OCI-M1 (cell line): ENCODE data around the gene GNAQ.
"Not testable (repeated sequence)": the region's sequence is repeated elsewhere in the genome, so short reads cannot be mapped to it uniquely, and the experiment has no call there.

Experiments used
- DNase-seq: peaks from one replicate; lab custom pipeline; 2025; lab: John Stamatoyannopoulos, UW

Gene GNAQ

DNA sequence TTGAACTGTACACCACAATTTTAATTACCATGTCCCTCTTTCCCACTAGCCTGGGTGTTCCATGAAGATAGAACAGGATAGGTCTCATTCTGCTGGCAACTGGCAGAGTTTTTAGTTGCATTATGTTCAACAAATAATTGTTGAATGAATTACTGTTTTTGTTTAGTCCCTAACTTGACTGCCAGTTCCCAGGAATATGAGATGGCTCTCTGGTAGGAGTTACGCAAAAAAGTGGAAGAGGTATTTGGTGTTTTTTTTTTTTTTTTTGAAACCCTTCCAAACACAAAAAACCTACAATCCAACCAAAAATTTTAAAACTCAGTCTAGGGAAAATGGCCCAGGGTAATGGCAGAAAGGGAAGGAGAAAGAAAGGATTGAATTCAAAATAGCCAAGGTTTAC is 153.6 kb downstream of the GNAQ start:
- DNase-seq = no peak

GRCh38 chr9:77876590-77876989 is 155.0 kb downstream of the GNAQ start:
- no peak for DNase-seq

DNA sequence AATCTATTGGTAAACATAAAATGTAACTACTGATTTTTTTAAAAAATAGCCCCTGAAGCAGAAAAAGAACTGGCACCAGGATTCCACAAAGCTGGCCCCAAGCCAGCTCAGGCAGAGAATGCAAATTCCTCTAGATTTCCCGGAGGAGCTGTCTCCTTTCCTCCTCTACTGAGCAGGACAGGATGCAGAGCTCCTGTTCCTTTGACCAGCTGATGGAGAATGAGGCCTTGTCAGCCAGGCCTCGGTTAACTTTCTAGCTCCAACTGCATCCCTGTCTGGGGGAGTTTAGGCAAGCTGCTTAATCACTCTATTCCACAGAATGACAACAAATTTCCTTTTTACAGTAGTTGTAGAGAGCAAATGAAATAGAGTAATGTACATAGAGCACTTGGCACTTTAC is 155.5 kb downstream of the GNAQ start:
- DNase-seq = no peak

GRCh38 chr9:77872863-77873262 is 158.7 kb downstream of the GNAQ start:
- DNase-seq = no peak

DNA sequence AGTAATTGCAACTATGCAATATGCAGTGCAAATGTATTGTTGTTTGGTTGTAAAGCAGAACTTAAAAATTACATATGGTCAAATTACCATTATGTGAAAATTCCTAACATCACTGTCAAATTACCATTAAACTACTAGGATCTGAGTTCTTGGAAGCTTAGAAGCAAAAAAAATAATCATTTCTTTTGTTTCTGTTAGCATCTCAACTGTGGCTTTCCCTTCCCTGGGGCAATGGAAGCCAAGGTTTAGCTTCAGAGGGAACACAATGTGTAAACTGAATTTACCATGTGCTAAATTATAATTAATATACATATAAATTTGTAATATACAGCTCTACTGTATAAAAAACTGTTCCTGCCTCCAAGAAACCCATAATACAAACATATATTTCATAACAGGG is 159.4 kb downstream of the GNAQ start:
- no peak for DNase-seq

DNA sequence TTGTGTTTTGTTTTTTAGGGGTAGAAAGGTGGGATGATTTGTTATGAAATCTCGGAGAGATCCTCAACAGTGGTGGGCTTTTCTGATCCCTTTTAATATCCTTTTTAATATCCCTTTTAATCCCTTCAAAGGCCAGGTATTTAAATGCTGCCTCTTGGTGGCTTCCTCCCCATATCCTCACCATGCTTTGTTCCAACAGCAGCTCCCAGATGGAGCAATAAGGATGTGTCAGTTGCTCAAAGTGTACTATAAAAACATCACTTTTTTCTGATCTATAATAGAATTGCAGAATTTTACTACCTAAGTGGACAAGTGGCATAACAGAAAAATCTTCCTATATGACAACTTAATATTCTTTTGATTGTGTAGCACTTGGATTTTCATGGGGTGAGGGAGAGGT is 160.1 kb downstream of the GNAQ start:
- DNase-seq = no peak

- no peak for DNase-seq
These were observed 164.7 kb downstream of the GNAQ start for GRCh38 chr9:77866878-77867277.

DNA sequence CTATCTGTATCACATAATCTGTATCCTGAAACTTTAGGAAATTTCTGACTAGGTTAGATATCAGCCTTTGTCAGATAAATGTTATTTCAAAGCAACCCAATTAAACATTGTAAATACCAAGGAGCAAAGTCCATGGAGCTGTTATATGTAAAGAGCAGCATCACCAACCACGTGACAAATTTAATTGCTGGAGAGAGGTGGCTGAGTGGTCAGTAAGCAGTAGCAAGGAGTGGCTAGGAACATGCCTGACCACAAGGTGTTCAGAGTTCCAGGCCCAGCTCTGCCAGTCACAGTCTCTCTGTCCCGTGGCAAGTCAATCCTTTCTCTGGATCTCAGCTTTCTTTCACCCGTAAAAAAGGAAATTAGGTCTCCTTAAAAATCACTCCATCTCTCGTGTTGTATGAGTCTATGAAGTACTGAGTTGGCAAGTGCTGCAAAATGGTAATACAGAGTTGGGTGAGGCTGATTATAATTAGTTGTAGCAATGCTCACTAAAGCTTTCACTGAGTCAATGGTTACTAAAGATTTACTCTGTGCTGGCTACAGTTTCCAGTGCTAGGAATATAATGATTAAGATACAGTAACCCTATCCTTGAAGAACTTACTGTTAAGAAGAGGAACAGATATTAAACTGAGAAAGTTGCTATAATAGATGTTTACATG is 166.1 kb downstream of the GNAQ start:
- DNase-seq = no peak

DNA sequence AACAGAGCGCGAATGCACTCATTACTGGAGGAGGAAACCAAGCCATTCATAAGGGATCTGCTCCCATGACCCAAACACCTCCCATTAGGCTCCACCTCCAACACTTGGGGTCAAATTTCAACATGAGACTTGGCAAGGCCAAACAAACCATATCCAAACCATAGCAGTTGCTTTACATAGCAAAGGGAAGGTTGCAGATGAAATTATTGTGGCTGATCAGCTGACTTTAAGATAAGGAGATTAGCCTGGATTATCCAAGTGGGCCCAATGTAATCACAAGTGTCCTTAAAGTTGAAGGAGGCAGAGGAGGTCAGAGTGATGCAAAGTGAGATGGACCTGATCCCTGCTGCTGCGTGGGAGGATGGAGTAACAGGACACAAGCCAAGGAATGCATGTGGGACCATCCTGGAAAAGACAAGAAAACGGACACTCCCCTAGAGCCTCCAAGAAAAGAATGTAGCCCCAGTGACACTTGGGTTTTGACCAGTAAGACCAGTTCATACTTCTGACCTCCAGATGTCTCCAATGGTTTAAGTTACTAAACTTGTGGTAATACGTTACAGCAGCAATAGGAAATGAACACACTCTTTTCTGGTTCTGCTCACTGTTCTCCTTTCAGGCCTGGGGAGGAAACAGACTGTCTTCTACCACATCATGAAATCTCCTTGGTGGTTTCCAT is 167.3 kb downstream of the GNAQ start:
- DNase-seq = peak; percentile 66

GRCh38 chr9:77863638-77864037 is 168.0 kb downstream of the GNAQ start:
- not testable (repeated sequence) for DNase-seq

- DNase-seq = not testable (repeated sequence)
These were observed 170.7 kb downstream of the GNAQ start for GRCh38 chr9:77860953-77861352.

GRCh38 chr9:77857513-77858259 is 173.9 kb downstream of the GNAQ start:
- no peak for DNase-seq

DNA sequence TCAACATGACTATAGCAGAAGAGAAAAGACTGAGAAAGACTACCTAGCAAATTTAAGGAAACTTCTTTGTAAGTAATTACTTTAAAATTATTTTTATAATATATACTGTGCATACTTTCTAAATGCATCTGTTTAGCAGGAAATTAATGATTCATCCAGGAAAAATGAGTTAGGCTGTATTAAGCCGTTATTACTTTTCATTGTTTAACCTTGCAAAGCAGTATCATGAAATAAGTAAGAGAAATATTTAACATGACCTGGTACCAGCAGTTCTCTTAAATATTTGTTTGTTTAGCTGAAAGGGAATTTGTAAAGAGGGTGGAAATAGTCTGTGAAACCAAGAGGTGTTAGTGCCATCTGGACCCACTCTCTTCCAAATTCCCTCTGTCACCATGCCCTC is 175.0 kb downstream of the GNAQ start:
- no peak for DNase-seq

DNA sequence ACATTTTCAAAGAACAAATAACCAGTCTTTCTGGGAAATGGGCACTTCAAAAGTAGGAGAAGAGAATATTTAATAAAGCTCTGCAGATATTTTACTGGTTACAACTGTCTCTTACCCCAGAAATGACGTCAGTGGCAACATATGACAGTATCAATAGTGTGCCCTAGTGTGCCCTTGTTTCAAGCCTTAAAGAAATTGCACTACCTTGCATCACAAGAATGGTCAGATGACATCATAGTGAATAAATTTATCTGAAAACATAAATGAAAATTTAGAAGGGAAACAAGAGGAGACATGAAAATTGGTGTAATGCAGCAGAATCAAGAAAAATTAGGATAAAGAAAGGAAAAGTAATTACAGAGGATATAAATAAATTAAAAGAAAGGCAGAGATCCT is 176.7 kb downstream of the GNAQ start:
- DNase-seq = peak; percentile 40

DNA sequence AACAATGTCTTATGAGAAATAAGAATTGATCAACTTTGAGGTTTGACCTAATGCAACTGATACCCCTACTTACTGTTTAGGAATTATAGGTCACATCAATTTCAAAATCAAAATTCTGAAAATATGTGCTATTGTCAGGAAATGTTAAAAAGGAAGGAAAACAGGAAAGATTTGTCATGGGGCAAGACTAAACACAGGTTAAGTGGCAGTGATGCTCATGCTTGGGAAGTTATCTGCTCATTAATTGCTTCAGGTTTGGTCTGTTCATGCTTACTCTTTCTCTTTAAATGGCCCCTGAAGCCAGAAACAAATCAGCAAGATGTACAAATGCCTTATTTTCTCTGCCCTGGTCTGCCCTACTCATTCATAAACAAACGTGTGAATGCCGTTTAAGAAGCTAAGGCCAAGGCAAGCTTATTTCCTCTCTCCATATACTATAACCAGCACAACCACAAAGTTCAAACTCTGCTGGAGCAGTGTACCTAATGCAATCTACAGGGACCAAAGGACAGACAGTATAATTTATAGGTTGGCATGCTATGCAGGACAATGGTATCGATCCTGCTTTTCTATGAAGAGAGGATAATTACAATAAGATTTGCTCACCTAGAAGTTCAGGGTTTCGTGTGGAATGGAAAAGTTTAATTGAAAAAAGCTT is 177.2 kb downstream of the GNAQ start:
- DNase-seq = no peak

DNA sequence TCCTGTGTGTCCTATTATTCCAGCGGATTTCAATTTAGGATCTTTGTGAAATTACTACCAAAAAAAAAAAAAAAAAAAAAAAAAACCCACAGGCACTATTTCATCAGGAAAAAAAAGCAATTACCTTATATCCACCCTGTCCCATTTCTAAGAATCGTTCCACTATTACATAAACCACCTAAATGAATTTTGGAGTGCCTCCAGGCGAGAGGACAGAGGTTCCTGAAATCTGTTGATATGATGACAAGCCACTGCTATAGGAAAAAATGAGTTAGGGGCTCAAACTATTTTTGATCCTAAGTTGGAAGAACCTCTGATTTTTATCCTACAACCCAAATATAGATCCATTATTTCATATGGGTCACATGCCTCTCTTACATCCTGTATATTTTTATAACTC is 177.9 kb downstream of the GNAQ start:
- no peak for DNase-seq

DNA sequence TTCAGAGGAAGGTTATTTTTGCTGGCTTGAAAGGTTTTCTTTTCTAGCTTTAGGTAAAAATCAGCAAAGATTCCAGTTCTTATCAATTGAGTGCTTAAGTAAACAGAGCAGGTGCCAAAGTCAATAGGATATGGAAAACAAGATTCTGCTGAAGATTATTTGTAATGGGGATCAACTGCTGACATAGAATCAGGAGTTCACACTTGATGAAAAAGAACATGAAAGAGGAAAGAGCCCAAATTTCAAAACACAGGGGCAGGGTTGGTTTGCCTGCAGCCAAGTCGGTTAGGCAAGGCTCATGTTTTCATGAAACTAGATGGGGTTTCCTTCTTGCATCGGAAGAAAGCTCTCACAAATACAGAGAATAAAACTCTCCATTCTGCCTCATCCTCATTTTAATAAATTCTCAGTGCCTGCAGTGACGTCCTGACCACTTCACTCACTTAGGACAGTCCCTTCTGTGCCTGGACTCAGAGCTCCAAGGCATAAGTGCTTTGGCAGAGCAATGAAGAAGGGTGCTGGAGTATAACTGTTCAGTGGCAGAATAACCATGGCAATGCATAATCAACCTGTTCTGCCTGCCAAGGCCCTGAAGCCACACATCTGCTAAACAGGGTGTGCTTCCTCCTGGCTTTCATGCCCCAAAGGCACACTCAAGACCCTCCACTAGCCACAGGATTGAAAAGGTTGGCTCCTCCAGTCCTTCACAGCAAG is 179.6 kb downstream of the GNAQ start:
- no peak for DNase-seq

GRCh38 chr9:77848897-77849296 is 182.7 kb downstream of the GNAQ start:
- DNase-seq = no peak

GRCh38 chr9:77848404-77848803 is 183.2 kb downstream of the GNAQ start:
- DNase-seq = no peak

DNA sequence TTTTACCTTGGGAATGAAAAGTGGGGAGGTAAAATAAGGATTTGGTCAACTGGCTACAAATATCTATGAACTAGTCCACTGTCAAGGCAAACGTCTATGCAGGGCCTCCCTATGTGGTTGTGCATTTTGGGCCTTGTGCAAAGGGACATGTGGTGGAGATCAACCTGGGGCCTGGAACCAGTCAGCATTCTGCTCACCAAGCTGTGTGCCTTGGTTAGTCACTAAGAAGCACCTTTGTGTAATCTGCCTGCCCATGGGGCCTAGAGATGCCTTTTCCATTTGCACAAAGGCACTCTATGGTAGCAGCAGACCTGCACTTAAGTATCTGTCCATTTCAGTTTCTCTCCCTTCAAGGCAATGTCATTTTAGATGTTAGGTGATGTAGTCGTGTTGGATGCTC is 184.0 kb downstream of the GNAQ start:
- DNase-seq = no peak

DNA sequence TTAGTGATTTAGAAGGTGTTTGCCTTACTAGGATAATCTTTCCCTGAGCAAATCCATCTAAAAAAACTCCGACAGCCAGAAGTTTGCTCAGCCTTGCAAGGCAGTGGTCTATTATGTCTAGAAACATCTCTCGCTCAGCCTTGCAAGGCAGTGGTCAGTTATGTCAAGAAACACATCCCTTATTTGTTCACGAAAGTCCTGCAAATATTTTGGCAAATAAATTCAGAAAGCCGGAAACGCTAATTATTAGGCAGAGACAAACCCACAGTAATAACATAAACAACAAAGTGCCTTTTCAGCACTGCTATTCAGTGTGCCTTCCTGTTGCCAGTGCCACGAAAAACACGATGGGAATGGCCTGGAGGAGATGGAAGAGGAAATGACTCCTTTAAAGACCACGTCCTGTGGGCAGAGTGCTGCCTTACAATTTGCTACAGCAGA is 184.5 kb downstream of the GNAQ start:
- no peak for DNase-seq

DNA sequence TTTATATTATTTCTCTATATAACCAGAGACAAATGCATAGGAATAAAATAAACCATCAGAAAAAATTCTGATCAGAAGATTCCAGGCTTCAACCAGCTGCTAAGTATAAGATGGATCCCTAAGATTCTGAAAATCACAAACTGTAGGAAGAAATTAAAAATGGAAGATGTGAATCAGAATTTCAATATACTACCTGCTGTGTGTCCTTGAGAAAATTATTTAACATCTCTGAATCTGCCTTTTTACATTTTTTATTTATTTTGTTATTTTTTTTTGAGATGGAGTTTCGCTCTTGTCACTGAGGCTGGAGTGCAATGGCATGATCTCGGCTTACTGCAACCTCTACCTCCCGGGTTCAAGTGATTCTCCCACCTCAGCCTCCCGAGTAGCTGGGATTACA is 187.2 kb downstream of the GNAQ start:
- DNase-seq = no peak
